PC-9 (cell line): Measurements from ENCODE around the gene OFD1. TPM values are rescaled to one million over a fixed set of nuclear protein-coding genes. Genes with fewer than 3 reads are reported as not detected.
A peak's percentile ranks its signal among the peaks of the same experiment; 100 is the strongest.

Experiments
- BruUV-seq: library from RNA; stranded (reverse); fragments of 400-500 nt; replicated peaks from 2 replicates; lab custom pipeline; 2021; lab: Mats Ljungman, UMichigan
- CTCF ChIA-PET: fragments of 300-600 bp; sonication (Branson Sonifier 250); formaldehyde crosslinking; loops from one replicate; lab custom pipeline; 2022; ENCODE audit warnings: antibody characterized with exemption; lab: Charles Lee
- POLR2A ChIA-PET: fragments of 300-600 bp; sonication (Branson Sonifier 250); formaldehyde crosslinking; loops from one replicate; lab custom pipeline; 2022; ENCODE audit warnings: antibody characterized with exemption; ENCODE audit not compliant: unreplicated experiment; lab: Charles Lee
- DNase-seq, 2 experiments: peaks; one replicate each; pipeline versions ENCODE4 v3.0.0 to v3.0.0-alpha.2; 2015 to 2022; ENCODE audit warnings: mixed read lengths in 1 of 2
- H2AFZ ChIP-seq: fragments of 200-600 bp; sonication (generic); 2 replicates; pipeline ENCODE4 v1.8.1; 2017; ENCODE audit warnings: antibody characterized with exemption
- H3F3A ChIP-seq: fragments of 200-600 bp; sonication (generic); 2 replicates; pipeline ENCODE4 v1.8.1; 2017; ENCODE audit warnings: antibody characterized with exemption, mild to moderate bottlenecking, low read depth; ENCODE audit not compliant: insufficient read depth
- H3K27ac ChIP-seq: fragments of 200-600 bp; sonication (generic); 2 replicates; pipeline ENCODE4 v1.6.1; 2016; ENCODE audit warnings: mixed run types
- H3K27me3 ChIP-seq: fragments of 200-600 bp; sonication (generic); 2 replicates; pipeline ENCODE4 v1.6.1; 2016; ENCODE audit warnings: low read depth, mixed run types; ENCODE audit not compliant: insufficient read depth
- H3K36me3 ChIP-seq: fragments of 200-600 bp; sonication (generic); 2 replicates; pipeline ENCODE4 v1.6.1; 2016; ENCODE audit warnings: low read depth, mixed run types
- H3K4me1 ChIP-seq: fragments of 200-600 bp; sonication (generic); replicated peaks from 2 replicates; pipeline ENCODE4 v1.6.1; 2016; ENCODE audit warnings: mixed run types; ENCODE audit not compliant: insufficient read depth
- H3K4me2 ChIP-seq: fragments of 200-600 bp; sonication (generic); 2 replicates; pipeline ENCODE4 v1.6.1; 2017; ENCODE audit warnings: mixed run types
- H3K4me3 ChIP-seq: fragments of 200-600 bp; sonication (generic); 2 replicates; pipeline ENCODE4 v1.6.1; 2016; ENCODE audit warnings: mixed run types
- H3K79me2 ChIP-seq: fragments of 200-600 bp; sonication (generic); 2 replicates; pipeline ENCODE4 v1.6.1; 2017; ENCODE audit warnings: low read depth, mixed run types
- H3K9me2 ChIP-seq: fragments of 200-600 bp; sonication (generic); 2 replicates; pipeline ENCODE4 v1.8.1; 2017; ENCODE audit warnings: mild to moderate bottlenecking; ENCODE audit not compliant: insufficient read depth
- H3K9me3 ChIP-seq: fragments of 200-600 bp; sonication (generic); 2 replicates; pipeline ENCODE4 v1.8.1; 2016; ENCODE audit warnings: low read depth; ENCODE audit not compliant: insufficient read depth
- H4K20me1 ChIP-seq: fragments of 200-600 bp; sonication (generic); 2 replicates; pipeline ENCODE4 v1.8.1; 2017; ENCODE audit not compliant: insufficient read depth
- EZH2 ChIP-seq: fragments of 200-600 bp; sonication (generic); IDR thresholded peaks from 2 replicates; pipeline ENCODE4 v1.8.0; 2017; ENCODE audit warnings: antibody characterized with exemption, low read depth
- intact Hi-C: fragments of 100-400 bp; cut with micrococcal nuclease; formaldehyde crosslinking; loops from one replicate; pipeline ENCODE4 v1.10.0; 2022; ENCODE audit not compliant: unreplicated experiment
- total RNA-seq: library from RNA; stranded (reverse); gene quantifications from 2 replicates; pipeline ENCODE4 v1.2.3, GENCODE V29; 2021
- TF ChIP-seq, protein P1 (sequence below): fragments of 200-600 bp; sonication (generic); conservative IDR thresholded peaks from 2 replicates; pipeline ENCODE4 v1.6.1; 2017; ENCODE audit warnings: mixed run types, antibody characterized with exemption, mild to moderate bottlenecking, moderate library complexity

The OFD1 gene
- total RNA-seq, 1 experiment from 2014 or later = 31.6 TPM

DNA sequence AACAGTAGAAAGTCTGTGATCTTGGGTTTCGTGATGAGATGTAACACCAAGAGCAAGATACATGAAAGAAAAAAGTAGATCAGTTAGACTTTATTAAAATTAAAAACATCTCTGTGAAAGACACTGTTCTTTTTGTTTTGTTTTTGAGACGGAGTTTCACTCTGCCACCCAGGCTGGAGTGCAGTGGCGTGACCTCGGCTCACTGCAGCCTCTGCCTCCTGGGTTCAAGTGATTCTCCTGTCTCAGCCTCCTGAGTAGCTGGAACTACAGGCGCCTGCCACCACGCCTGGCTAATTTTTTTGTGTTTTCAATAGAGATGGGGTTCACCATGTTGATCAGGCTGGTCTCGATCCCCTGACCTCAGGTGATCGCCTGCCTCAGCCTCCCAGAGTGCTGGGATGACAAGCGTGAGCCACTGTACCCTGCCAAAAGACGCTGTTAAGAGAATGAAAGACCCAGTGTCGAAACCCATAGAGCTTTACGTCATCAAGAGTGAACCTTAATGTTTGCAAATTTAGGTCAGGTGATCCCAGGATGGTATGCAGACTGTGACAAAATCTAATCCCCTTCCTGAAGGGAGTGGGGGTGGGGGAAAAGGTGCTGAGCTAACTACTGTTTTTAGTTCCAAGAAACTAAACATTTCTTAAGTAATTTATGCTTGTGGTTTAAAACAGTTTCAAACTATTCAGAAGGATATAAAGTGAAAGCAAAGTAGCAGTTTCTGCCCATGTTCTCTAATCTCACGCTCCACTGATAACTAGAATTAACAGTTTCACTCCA is 8.0 kb downstream of the OFD1 start:
- ChIA-PET CTCF (no interaction called here), POLR2A (no interaction called here)
- Histone ChIP-seq H3K4me3 (no peak overlapping the region), H3K36me3 (peaks cover 7% of the 10 kb centered on the region; the same call in 1 of the 2 replicates), H2AFZ (no peak overlapping the region), H3K79me2 (0 out of 2 replicates have a peak, but pooled peaks cover 3% of the 10 kb centered on the region), H3F3A (no peaks in the 10 kb centered on the region), H3K9me3 (no peaks in the 10 kb centered on the region), H3K4me2 (no peak overlapping the region), H3K27ac (no peak overlapping the region), H3K9me2 (no peaks in the 10 kb centered on the region), H4K20me1 (no peaks in the 10 kb centered on the region), H3K27me3 (no peaks in the 10 kb centered on the region), H3K4me1 (no peaks in the 10 kb centered on the region; the same call in 1 of the 2 replicates)
- intact Hi-C loops = no loop called here
- no peak for TF ChIP-seq EZH2
- TF ChIP-seq, protein P1, sequence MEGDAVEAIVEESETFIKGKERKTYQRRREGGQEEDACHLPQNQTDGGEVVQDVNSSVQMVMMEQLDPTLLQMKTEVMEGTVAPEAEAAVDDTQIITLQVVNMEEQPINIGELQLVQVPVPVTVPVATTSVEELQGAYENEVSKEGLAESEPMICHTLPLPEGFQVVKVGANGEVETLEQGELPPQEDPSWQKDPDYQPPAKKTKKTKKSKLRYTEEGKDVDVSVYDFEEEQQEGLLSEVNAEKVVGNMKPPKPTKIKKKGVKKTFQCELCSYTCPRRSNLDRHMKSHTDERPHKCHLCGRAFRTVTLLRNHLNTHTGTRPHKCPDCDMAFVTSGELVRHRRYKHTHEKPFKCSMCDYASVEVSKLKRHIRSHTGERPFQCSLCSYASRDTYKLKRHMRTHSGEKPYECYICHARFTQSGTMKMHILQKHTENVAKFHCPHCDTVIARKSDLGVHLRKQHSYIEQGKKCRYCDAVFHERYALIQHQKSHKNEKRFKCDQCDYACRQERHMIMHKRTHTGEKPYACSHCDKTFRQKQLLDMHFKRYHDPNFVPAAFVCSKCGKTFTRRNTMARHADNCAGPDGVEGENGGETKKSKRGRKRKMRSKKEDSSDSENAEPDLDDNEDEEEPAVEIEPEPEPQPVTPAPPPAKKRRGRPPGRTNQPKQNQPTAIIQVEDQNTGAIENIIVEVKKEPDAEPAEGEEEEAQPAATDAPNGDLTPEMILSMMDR = no peak
- BruUV-seq = no TSS peak
- DNase-seq = no peak

DNA sequence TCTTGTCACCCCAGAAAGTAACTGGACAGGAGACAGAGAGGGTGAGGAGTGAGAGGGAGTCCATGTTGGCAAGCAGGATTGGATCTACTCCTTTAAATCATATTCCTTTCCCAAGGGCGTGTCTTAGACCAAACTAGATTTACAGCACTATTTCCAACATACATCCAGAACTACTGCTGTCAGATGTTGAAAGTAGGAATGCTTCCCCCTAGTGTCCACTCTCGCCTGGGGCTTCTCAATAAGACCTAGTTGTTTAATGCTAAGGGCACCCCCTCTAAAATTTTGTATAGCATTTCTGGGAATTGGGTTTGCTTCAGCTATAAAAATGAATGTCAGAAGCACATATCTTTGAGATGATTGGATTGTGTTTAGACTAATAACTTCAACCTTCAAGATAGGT is 13.3 kb downstream of the OFD1 start:
- Histone ChIP-seq H3K27ac (no peak overlapping the region), H3K27me3 (no peaks in the 10 kb centered on the region), H3K79me2 (no peaks in the 10 kb centered on the region), H4K20me1 (no peaks in the 10 kb centered on the region), H2AFZ (no peak overlapping the region), H3K4me2 (no peak overlapping the region), H3K36me3 (peaks cover 19% of the 10 kb centered on the region), H3F3A (no peaks in the 10 kb centered on the region), H3K4me3 (no peak overlapping the region), H3K9me3 (no peaks in the 10 kb centered on the region), H3K9me2 (no peaks in the 10 kb centered on the region), H3K4me1 (no peaks in the 10 kb centered on the region)
- POLR2A ChIA-PET = no interaction called here
- BruUV-seq = no TSS peak
- TF ChIP-seq, protein P1 = peak; percentile 47
- no peak for TF ChIP-seq EZH2
- intact Hi-C loops = loop anchor here (5.0 kb wide), 1 partner anchor 241 kb away; no protein-coding TSS in a partner anchor
- CTCF ChIA-PET = no interaction called here
- peak; percentile 18 to 49 for DNase-seq

DNA sequence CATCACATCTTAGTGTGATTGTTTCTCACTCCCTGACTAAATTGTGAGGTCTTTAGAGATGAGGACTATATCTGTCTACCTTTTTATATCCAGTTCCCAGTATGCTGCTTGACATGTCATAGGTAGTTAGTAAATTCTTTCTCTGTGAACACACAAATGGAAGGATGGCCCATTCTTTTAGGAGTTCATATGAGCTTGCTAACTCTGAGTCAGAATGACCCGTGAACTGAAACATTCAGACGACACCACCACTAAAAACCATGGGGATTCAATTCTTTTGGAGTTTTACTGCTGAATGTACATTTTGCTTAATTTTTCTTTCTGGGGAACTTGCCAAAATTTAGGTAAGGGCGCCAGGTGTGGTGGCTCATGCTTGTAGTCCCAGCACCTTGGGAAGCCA is 13.9 kb downstream of the OFD1 start:
- CTCF ChIA-PET = interaction anchor here (0.7 kb wide), 1 partner anchor 264 kb away, joined by 8 read pairs; no protein-coding TSS in a partner anchor
- POLR2A ChIA-PET = no interaction called here
- no peaks in the 10 kb centered on the region for H3F3A ChIP-seq
- no peak overlapping the region for H2AFZ ChIP-seq
- H3K4me1 ChIP-seq = no peaks in the 10 kb centered on the region
- no peaks in the 10 kb centered on the region for H3K9me2 ChIP-seq
- no peaks in the 10 kb centered on the region for H3K27me3 ChIP-seq
- H4K20me1 ChIP-seq = no peaks in the 10 kb centered on the region
- no peak for TF ChIP-seq EZH2
- TF ChIP-seq, protein P1 = no peak
- H3K36me3 ChIP-seq = peaks cover 17% of the 10 kb centered on the region
- intact Hi-C loops = loop anchor here (5.0 kb wide), 1 partner anchor 241 kb away; no protein-coding TSS in a partner anchor
- no peaks in the 10 kb centered on the region for H3K9me3 ChIP-seq
- no peak overlapping the region for H3K4me2 ChIP-seq
- no peaks in the 10 kb centered on the region for H3K79me2 ChIP-seq
- H3K4me3 ChIP-seq = no peak overlapping the region
- BruUV-seq = no TSS peak
- no peak overlapping the region for H3K27ac ChIP-seq
- no peak for DNase-seq
